ENCODE measurements around the gene CLEC1A. TPM values are rescaled to one million over a fixed set of nuclear protein-coding genes. Genes with fewer than 3 reads are reported as not detected.

The CLEC1A gene
- total RNA-seq, 2 experiments from 2014 or later = not detected

GRCh38 chr12:10110256-10110844 lies 11.6 kb upstream of the CLEC1A start:
- TF ChIP-seq, protein P1, sequence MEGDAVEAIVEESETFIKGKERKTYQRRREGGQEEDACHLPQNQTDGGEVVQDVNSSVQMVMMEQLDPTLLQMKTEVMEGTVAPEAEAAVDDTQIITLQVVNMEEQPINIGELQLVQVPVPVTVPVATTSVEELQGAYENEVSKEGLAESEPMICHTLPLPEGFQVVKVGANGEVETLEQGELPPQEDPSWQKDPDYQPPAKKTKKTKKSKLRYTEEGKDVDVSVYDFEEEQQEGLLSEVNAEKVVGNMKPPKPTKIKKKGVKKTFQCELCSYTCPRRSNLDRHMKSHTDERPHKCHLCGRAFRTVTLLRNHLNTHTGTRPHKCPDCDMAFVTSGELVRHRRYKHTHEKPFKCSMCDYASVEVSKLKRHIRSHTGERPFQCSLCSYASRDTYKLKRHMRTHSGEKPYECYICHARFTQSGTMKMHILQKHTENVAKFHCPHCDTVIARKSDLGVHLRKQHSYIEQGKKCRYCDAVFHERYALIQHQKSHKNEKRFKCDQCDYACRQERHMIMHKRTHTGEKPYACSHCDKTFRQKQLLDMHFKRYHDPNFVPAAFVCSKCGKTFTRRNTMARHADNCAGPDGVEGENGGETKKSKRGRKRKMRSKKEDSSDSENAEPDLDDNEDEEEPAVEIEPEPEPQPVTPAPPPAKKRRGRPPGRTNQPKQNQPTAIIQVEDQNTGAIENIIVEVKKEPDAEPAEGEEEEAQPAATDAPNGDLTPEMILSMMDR (conservative IDR thresholded peaks at IDR 0.05; ENCODE audit: low read length) = no peak
- no peak for TF ChIP-seq EZH2phosphoT487 (IDR thresholded peaks at IDR 0.05; ENCODE audit: borderline replicate concordance, low read depth, low read length)
- DNase-seq (ENCODE audit: low spot score) = no peak
- Histone ChIP-seq H3K4me1 (ENCODE audit: insufficient read depth, low read length, poor library complexity, severe bottlenecking) (no peaks in the 10 kb centered on the region), H3K79me2 (ENCODE audit: insufficient read depth, low read depth, low read length) (no peaks in the 10 kb centered on the region), H3K36me3 (ENCODE audit: insufficient read depth, low read length) (no peaks in the 10 kb centered on the region), H4K20me1 (ENCODE audit: insufficient read depth, low read length) (no peaks in the 10 kb centered on the region), H3K4me2 (ENCODE audit: low read length) (no peak overlapping the region), H3K9me2 (ENCODE audit: insufficient read depth, low read length) (no peaks in the 10 kb centered on the region), H3K4me3 (ENCODE audit: low read depth, low read length, poor library complexity, severe bottlenecking) (no peak overlapping the region), H3K27ac (ENCODE audit: low read depth, low read length, poor library complexity, severe bottlenecking) (no peak overlapping the region), H3K9me3 (ENCODE audit: low read length) (no peaks in the 10 kb centered on the region), H2AFZ (ENCODE audit: low read length) (no peak overlapping the region)
- ChIA-PET CTCF (ENCODE audit: unreplicated experiment) (no interaction called here), POLR2A (no interaction called here)
- intact Hi-C loops (cut with micrococcal nuclease; ENCODE audit: unreplicated experiment) = no loop called here
- BruUV-seq (replicated peaks) = no TSS peak

- Histone ChIP-seq H3K4me3 (ENCODE audit: low read depth, low read length, poor library complexity, severe bottlenecking) (no peak overlapping the region), H3K9me3 (ENCODE audit: low read length) (no peaks in the 10 kb centered on the region), H3K36me3 (ENCODE audit: insufficient read depth, low read length) (no peaks in the 10 kb centered on the region), H4K20me1 (ENCODE audit: insufficient read depth, low read length) (no peaks in the 10 kb centered on the region), H3K9me2 (ENCODE audit: insufficient read depth, low read length) (no peaks in the 10 kb centered on the region), H3K4me1 (ENCODE audit: insufficient read depth, low read length, poor library complexity, severe bottlenecking) (no peaks in the 10 kb centered on the region), H3K4me2 (ENCODE audit: low read length) (no peak overlapping the region), H3K27ac (ENCODE audit: low read depth, low read length, poor library complexity, severe bottlenecking) (no peak overlapping the region), H3K79me2 (ENCODE audit: insufficient read depth, low read depth, low read length) (no peaks in the 10 kb centered on the region), H2AFZ (ENCODE audit: low read length) (no peak overlapping the region)
- no TSS peak for BruUV-seq (replicated peaks)
- ChIA-PET POLR2A (interaction anchor here (0.9 kb wide), 1 partner anchor 198 kb away, joined by 3 read pairs; no protein-coding TSS in a partner anchor), CTCF (ENCODE audit: unreplicated experiment) (interaction anchor here (0.5 kb wide), 1 partner anchor 235 kb away, joined by 3 read pairs; no protein-coding TSS in a partner anchor)
- no peak for DNase-seq (ENCODE audit: low spot score)
- intact Hi-C loops (cut with micrococcal nuclease; ENCODE audit: unreplicated experiment) = no loop called here
- TF ChIP-seq, protein P1 (conservative IDR thresholded peaks at IDR 0.05; ENCODE audit: low read length) = no peak
- TF ChIP-seq EZH2phosphoT487 (IDR thresholded peaks at IDR 0.05; ENCODE audit: borderline replicate concordance, low read depth, low read length) = no peak
Observed at GRCh38 chr12:10102322-10102721, 3.5 kb upstream of the CLEC1A start.

DNA sequence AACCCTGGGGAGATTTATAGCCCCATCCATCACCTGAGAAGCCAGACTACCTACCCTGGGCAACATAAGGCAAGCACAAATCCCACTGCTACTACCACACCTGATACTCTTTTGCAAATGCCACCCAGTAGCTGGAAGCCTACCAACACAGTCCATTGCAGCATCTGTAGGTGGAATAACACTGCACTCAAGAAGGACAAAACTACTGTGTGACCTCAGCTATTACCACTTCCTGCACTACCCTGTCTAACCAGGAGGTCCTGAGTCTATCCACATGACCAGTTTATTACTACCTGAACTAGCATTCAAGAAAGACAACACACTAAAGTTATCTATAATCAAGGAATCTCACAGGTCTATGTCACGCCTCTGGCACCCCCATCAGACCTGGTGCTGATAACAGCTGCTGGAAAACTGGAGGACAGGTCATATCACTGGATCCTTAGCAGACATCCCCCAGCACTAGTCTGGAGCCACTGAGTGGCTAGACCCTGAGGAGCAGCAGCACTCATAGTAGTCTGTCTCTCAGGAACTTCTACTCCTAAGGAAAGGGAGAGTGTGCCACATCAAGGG lies 2.9 kb upstream of the CLEC1A start:
- H3K9me3 ChIP-seq (ENCODE audit: low read length) = no peaks in the 10 kb centered on the region
- H4K20me1 ChIP-seq (ENCODE audit: insufficient read depth, low read length) = no peaks in the 10 kb centered on the region
- no peaks in the 10 kb centered on the region for H3K36me3 ChIP-seq (ENCODE audit: insufficient read depth, low read length)
- H2AFZ ChIP-seq (ENCODE audit: low read length) = no peak overlapping the region
- TF ChIP-seq, protein P1 (conservative IDR thresholded peaks at IDR 0.05; ENCODE audit: low read length) = no peak
- no peak for TF ChIP-seq EZH2phosphoT487 (IDR thresholded peaks at IDR 0.05; ENCODE audit: borderline replicate concordance, low read depth, low read length)
- no peak for DNase-seq (ENCODE audit: low spot score)
- no peaks in the 10 kb centered on the region for H3K9me2 ChIP-seq (ENCODE audit: insufficient read depth, low read length)
- no TSS peak for BruUV-seq (replicated peaks)
- no peak overlapping the region for H3K4me2 ChIP-seq (ENCODE audit: low read length)
- H3K4me1 ChIP-seq (ENCODE audit: insufficient read depth, low read length, poor library complexity, severe bottlenecking) = no peaks in the 10 kb centered on the region
- H3K4me3 ChIP-seq (ENCODE audit: low read depth, low read length, poor library complexity, severe bottlenecking) = no peak overlapping the region
- POLR2A ChIA-PET = no interaction called here
- no peaks in the 10 kb centered on the region for H3K79me2 ChIP-seq (ENCODE audit: insufficient read depth, low read depth, low read length)
- intact Hi-C loops (cut with micrococcal nuclease; ENCODE audit: unreplicated experiment) = no loop called here
- H3K27ac ChIP-seq (ENCODE audit: low read depth, low read length, poor library complexity, severe bottlenecking) = no peak overlapping the region
- CTCF ChIA-PET (ENCODE audit: unreplicated experiment) = no interaction called here
